Measurements from ENCODE around the gene VPS8.
"Not testable (repeated sequence)": the region's sequence is repeated elsewhere in the genome, so short reads cannot be mapped to it uniquely, and the experiment has no call there.

VPS8 gene

GRCh38 chr3:184899953-184900595 is 88.1 kb downstream of the VPS8 start:
- DNase-seq (ENCODE audit: low read depth), result no peak
- no peak overlapping the region for H3K4me3 ChIP-seq (ENCODE audit: low read depth, low read length)
- TF ChIP-seq CTCF (IDR thresholded peaks at IDR 0.05; ENCODE audit: low read depth, low read length, missing control alignments), result no peak

GRCh38 chr3:184907031-184907430 is 95.1 kb downstream of the VPS8 start:
- DNase-seq (ENCODE audit: low read depth); H3K4me3 ChIP-seq (ENCODE audit: low read depth, low read length): not testable (repeated sequence)

GRCh38 chr3:184907681-184908649 is 96.0 kb downstream of the VPS8 start:
- TF ChIP-seq CTCF (IDR thresholded peaks at IDR 0.05; ENCODE audit: low read depth, low read length, missing control alignments), result no peak
- DNase-seq (ENCODE audit: low read depth), result no peak
- no peak overlapping the region for H3K4me3 ChIP-seq (ENCODE audit: low read depth, low read length)

GRCh38 chr3:184908859-184909258 is 96.9 kb downstream of the VPS8 start:
- DNase-seq (ENCODE audit: low read depth), result no peak
- H3K4me3 ChIP-seq (ENCODE audit: low read depth, low read length), result no peak overlapping the region
- TF ChIP-seq CTCF (IDR thresholded peaks at IDR 0.05; ENCODE audit: low read depth, low read length, missing control alignments), result no peak

GRCh38 chr3:184910664-184911063 is 98.7 kb downstream of the VPS8 start:
- H3K4me3 ChIP-seq (ENCODE audit: low read depth, low read length), result no peak overlapping the region

GRCh38 chr3:184911570-184911969 is 99.6 kb downstream of the VPS8 start:
- TF ChIP-seq CTCF (IDR thresholded peaks at IDR 0.05; ENCODE audit: low read depth, low read length, missing control alignments), result no peak
- no peak for DNase-seq (ENCODE audit: low read depth)
- H3K4me3 ChIP-seq (ENCODE audit: low read depth, low read length), result no peak overlapping the region

More at GRCh38 chr3:184910664-184911063, 98.7 kb downstream of the VPS8 start:
- no peak for TF ChIP-seq CTCF (IDR thresholded peaks at IDR 0.05; ENCODE audit: low read depth, low read length, missing control alignments)
- DNase-seq (ENCODE audit: low read depth), result no peak

GRCh38 chr3:184912163-184912562 is 100.2 kb downstream of the VPS8 start:
- no peak for DNase-seq (ENCODE audit: low read depth)
- no peak overlapping the region for H3K4me3 ChIP-seq (ENCODE audit: low read depth, low read length)
- TF ChIP-seq CTCF (IDR thresholded peaks at IDR 0.05; ENCODE audit: low read depth, low read length, missing control alignments), result no peak

All from GM12864 (cell line).